Middle frontal gyrus (tissue), 1 donor: ENCODE measurements around the gene C9orf72.

ENCODE experiments used
- DNase-seq: peaks from one replicate; pipeline ENCODE4 v3.0.0-alpha.2; 2015; ENCODE audit warnings: low spot score; ENCODE audit errors: extremely low spot score

The C9orf72 gene

DNA sequence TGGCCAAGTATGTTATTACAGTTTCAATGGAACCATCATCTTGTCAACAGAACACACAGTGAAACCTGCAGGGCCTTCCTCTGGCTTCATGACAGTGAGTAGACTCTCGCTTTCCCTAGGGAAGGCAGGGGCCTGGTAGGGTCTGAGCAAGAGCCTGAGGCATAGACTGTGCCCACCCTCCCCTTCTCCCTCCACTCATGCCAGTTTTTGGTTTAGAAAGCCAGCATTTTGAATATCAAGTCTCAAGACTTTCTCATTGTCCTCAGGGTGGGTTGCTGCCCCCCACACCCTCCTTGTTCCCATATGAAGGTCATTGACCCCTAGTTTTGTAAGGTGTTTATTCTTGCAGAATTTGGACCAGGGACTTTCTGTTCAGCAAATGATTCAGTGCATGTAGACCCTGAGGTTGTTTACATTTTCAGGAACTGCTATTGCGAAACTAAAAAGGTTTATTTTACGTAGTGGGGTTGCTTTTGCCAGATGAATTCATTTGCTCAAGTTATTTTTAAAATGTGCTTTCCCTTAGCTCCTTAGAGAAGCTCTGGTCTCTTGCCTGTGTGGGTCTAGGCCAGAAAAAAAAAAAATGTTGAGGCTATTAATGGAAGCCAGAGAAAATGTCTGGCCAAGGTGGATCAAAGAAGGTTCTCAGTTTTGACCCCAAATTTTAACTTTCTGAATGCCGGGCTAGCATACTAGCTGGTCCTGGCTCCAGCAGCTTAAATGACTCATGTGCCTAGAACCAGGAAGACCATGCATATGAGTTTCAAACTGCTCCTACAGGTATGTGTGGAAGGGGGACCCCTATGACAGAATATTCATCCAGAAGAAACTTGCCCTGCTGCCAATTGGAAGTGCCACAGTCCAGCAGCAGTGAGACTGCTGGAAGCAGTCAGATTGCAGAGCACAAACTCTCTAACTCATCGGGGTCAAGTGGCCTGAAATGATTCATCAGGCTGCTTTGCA is 33.5 kb downstream of the C9orf72 start:
- no peak for DNase-seq

DNA sequence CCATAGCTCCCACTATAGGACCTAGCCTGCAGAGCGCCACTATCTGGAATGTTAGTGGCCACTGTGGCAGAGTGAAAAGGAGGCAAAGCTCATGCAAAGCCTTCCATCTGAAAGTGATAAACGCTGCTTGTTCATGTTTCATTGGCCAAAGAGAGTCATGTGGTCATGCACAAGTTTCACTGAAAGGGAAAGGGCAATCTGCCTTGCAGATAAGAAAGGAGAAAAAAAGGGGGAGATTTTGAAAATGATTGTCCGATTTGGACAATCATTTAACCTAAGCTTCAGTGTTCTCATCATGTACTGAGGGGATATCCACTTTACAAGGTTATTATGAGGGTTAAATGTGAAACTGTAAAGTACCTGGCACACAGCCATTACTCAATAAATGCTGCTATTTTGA is 34.6 kb downstream of the C9orf72 start:
- no peak for DNase-seq

DNA sequence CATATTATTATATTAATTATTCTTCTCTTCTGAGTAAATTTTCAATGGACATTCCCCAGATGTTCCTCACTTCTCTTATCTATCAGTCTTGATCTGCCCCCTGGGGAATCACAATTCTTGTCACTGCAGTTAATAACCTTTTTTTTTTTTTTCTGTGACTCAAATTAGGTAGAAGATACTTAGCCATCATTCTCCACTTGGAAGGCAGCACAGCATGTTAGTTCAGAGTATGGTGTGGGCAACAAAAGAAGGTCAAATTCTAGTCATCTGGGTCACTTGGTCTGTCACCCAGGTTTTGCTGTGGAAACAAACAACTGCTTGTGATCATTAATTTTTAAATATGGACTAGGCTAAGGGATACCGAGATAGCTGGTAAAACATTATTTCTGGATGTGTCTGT is 35.5 kb downstream of the C9orf72 start:
- DNase-seq: no peak

DNA sequence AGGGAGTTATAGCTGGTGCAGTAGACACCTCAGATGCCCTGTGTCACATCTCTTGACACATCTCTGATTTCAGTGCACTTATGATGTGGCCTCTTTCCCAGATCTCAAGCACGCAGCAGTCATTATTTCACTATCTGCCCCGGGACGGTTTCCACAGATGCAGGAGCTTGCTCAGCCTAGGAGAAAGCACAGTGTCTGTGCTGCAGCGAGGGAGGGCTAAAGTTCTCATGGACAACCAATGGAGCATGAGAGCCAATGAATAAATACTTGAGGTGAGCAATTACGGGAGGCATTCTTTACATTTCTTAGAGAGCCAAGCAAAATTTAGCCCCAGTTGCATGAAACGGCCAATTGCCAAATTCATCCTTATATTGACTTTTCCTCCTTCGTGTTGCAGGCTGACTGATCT is 36.2 kb downstream of the C9orf72 start:
- no peak for DNase-seq

DNA sequence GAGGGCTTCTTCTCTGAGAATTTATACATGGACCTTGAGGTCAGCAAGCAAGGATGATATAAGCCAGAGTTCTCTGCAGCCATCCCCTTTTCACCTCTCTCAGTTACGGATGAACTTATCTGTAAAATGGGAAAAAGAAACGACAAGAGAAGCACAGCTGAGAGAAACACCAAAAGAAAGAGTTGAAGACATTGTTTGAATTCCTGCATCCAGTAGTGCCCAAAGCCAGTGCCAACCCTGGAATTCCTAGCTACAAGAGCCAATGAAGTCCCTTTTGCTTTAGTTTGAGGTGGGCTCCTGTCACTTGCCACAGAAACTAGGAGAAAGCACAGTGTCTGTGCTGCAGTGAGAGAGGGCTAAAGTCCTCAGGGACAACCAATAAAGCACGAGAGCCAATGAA is 37.1 kb downstream of the C9orf72 start:
- DNase-seq: no peak

DNA sequence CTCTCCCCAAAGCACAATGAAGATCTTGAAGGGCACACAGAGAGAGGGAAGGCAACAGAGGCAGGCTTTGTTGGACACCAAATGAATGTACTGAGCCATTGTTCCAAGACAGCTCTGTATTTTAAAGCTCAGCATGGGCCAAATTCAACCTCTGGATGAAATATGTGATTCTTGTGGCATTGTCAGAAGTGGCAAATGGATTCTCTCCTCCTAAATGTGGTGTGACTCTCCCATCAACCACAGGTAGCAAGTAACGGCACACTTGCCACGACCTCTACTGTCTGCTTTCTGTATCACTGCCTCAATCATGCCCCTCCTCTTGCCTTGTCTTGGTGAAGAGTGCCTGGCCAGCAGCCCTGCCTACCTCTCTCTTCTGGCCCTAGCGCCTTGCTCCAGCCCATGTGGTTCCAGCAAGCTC is 37.6 kb downstream of the C9orf72 start:
- no peak for DNase-seq

DNA sequence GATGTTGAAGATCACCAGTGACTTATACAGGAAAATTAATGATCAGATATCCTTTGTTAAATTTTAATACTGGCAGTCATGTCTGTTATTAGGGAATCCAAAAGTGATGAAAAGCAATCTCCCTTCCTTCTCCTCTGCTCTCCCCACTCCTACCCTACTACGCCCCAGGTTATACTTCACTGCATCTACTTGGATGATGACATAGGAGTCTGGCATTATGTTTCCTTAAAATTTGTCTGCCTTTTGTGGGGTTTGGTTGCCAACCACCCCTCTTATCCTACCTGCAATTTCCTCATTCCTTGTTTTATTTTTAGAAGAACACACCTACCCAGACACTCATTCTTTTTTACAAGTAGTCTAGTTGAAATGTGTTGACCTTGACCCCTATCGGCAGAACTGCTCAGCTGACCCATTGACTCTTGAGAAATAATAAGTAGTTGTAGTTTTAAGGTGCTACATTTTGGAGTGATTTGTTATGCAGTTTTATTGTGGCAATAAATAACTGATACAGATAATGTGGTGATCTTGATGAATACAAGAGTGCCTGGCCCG is 38.5 kb downstream of the C9orf72 start:
- DNase-seq: no peak

DNA sequence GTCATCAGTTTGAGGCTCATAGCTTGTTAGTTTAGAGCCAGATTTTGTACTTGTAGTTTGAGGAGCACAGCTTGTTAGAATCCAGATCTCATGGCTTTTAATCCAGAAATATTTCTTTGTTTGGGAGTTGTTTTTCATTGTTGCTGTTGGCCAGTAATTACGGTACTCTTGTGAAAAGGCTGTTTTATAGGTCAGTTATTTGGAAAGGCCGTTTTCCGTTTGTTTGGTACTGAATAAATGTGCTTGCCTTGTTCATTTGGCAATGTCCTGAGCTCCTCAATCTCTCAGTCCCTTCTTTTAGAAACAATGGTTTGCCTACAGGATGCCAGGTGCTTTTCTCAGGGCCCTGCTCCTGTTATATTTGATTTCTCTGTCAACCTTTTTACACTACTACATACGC is 39.1 kb downstream of the C9orf72 start:
- no peak for DNase-seq

DNA sequence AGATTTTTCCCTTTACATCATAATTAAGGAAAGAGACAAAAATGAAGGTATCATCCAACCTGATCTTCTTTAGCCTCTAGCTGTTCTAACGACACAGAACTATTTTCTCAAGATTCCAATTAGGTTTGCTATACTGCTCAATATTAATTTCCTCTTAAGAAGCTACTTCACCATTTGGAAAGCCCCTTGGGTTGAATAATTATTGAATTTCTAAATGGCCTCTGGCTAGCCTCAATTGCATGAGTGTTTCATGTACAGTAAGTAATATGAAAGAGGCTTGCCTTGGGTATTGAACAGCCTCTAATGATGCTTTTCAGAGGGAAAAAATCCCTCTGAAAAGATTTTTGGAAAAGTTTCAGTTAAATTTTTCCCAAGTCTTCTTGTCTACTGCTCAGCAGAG is 40.0 kb downstream of the C9orf72 start:
- no peak for DNase-seq

DNA sequence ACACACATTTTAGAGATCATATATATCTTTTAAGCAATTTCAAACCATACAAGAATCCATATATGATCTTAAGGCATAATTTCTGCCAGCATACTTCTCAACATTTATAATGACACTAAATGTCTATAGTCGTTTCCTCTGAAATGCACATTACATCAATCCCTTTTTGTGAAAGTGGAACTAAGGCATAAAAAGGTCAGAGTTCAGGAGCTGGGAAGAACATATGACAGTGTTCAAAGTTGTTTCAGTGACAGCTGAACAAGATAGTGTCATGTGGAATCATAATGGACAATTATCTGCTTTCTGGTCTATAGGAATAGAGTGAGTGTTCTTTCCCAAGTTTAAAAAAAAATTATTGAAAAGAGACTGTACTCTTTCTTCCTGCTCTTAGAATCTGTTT is 41.2 kb downstream of the C9orf72 start:
- DNase-seq: no peak

DNA sequence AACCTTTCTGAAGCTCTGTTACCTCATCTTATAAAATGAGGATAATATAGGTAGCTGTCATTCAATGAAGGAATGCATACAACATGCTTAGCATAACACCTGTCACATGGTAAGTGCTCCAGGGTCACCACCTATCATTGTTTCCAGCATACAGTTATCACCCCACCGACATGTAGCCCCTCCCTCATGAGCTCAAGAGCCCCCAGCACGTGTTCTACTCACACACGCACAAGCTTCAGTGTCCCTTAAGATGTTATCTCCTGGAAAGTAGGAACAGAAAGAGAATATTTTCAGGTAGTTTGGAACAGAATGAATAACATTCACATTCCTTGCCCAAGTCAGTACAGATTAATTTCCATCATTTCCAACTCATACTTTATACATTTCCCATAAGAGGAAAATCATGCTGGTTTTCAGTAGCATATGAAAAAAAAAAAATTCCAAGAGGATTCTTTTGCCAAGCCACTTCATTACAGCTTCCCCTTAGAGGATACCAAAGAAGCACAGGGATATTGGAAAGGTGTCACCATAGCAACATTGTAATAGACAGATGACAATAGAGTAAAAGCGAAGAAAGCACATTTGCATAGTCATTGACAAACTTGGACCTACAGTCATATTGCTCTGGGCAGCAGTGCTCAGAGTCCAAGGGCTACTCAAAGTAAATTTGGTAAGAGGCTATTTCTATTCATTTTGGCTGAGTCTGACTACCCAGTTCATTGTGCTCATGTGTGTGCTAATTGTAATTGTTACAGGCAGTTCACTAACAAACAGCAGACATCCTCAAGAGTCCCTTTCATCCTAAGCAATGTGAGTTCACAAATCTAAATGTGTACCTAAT is 42.1 kb downstream of the C9orf72 start:
- no peak for DNase-seq

DNA sequence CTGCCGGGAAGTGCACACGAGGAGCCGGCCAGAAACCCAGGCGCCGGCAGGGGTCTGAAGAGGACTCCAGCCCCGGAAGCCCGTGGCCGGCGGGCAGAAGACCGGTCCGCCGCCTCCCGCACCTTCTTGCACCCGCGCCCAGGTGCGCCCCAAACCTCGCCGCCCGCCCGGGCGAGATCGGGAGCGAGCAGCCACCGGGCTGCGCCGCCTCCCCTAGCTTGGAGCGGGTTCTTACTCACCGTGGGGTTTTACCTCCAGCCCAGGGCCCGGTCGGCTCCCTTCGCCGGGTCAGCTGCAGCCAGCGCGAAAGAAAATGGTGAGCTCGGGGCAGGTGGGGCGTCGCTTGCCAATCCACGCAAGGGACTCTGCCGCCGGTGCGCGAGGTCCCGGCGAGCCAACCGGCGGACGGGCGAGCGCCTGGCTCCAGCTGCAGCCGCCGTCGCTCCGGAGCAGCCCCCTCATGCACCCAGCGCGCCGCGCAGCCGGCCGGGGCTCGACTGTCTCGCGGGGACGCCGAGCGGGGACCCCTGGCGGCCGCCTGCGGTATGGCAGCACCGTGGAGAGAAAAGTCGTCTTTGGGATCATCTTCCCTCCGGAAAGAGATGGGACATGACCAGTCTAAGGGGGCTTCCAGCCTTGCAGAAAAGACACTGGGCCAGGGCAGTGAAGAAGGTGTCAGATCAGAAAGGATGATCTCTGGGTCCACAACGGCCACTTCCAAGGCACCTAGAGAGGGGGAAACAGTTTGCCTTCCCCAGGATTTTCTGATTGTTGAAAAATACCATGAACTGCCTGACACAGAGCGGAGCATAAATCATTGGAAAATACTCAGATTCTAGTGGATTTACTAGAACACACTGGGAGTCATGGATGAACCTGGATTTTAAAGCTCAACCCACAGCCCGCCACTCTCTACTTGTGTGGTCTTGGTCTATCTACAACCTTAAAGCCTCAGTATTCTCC is 43.7 kb downstream of the C9orf72 start, which contains the start of gene MOB3B:
Gene MOB3B, minus strand, starts transcription at position 499 of the 963 bp plus-strand sequence. CDS start 74,264 bp downstream, outside the sequence.
- DNase-seq: peak; percentile 79

DNA sequence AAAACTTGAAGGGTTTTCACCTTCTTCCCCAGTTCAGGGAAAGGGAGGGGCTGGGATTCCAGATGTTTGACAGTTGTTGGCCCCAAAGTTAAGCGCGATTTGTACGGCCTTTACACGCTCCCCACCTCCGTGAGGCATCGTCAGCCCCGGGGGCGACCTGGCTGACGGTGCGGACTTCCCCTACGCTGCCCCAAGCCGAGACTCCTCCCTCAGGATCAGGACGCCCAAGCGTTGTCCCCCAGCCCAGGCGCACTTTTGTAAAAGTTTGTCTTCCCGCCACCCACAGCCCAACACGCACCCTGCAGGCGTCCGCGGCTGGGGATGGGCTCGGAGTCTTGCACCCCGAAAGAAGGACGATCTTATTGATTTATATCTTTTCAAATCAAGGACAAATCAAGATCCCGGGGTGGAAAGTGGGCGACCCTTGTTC is 44.4 kb downstream of the C9orf72 start:
- no peak for DNase-seq

DNA sequence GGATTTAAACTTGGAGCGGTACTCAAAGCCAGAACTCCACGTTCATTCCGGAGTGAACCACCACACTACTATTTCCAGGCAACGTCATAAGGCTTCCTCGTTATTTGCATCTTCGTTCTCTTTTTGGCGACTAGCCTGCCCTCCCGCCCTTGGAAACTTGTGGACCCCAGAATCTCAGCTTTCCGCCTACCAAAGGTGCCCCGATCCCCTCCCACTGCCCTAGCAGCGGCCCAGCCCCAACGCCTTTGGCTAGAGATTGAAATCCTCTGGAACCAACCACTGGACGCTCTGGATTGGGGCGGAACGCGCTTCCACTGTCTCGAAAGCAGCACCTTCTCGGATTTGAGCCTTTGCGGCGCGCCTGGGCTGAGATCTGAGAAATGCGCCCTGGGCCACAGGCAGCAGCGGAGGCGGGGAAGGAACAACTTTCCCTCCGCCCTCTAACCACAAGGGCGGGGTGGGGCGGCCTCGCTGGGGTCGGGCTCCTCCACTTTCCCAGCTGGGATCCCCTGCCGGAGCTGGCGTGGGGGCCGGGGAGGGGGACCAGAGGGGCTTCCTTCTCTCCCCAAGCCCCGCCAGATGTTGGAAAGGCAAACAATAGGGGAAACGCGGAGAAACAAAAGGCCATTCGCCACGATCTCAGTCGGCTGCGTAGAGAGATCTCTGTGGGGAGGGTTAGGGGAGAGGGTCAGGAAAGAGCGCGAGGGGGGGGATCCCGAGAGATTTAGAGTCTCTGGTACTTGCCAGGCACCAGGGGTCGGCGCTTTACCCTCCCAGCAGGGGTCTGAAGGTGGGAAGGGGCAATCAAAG is 45.0 kb downstream of the C9orf72 start:
- peak; percentile 50 for DNase-seq

DNA sequence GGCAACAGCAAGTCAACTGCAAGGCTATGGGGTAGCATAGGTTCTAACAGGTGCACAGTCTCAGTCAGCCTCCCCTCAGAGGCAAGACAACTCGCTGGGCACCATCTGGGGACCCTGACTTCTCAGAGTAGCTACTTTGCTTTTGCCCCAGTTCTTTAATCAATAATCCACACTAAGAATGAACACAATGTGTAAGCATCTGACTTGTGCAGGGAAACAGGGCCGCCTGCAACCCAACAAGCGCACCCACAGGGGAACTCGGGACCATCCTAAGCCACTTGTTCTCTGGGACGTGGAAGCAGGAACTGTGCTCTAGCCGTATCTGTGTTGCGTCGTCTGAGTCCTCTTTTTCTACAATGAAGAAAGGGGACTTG is 45.6 kb downstream of the C9orf72 start:
- DNase-seq: no peak

DNA sequence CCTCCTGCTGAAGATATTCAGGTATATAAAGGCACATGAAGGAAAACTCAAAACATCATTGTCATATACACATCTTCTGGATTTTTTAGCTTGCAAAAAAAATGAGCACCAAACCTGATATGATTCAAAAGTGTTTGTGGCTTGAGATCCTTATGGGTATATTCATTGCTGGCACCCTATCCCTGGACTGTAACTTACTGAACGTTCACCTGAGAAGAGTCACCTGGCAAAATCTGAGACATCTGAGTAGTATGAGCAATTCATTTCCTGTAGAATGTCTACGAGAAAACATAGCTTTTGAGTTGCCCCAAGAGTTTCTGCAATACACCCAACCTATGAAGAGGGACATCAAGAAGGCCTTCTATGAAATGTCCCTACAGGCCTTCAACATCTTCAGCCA is 49.0 kb downstream of the C9orf72 start, which contains the start of gene IFNK:
Gene IFNK, plus strand, starts transcription at position 55 of the 400 bp plus-strand sequence. Its CDS starts 47 bp downstream, at position 102.
- DNase-seq: no peak

DNA sequence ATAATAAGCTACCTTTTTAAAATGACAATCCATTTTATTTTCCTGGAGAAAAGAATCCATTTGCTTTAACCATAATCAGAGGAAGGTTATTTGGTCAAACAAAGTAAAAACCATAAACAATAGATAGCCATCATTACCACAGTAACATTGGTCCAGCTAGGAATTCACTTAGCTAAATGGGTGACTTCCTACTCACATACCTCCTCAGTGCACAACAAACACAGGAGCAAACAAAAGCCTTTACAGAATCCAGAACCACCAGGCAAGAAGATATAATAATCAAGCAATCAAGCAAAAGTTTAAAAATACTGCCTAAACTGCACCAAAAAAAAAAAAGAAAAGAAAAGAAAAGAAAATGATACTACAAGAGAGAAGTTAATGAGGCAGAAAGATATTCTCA is 50.1 kb downstream of the C9orf72 start:
- DNase-seq: no peak

DNA sequence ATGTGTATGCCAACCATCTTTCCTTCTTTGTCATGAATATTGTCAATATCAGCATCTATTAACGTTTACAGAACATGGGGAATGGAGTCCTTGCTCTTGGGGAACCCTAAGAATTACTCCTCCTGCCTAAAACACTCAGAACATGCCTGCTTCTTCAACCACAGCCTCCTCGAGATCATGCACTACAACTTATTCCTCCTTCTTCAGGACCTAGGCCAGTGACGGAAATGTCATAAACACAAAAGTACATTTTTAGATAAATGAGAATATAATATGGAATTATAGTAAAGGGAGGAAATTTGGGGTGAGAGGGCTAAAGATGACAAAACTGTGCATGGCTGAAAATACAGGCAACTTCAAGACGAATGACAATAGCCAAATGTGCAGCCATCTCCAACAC is 52.3 kb downstream of the C9orf72 start:
- no peak for DNase-seq
